Small intestine (tissue), 7 donors: ENCODE measurements around the gene HTR6. TPM values are rescaled to one million over a fixed set of nuclear protein-coding genes. Genes with fewer than 3 reads are reported as not detected.

Source experiments
- DNase-seq, 2 donors: peaks; one replicate each; pipeline versions ENCODE4 v3.0.0 to v3.0.0-alpha.2; 2013
- FAIRE-seq: peaks from 2 replicates; lab custom pipeline; 2012; peaks lifted over from hg19 to GRCh38; lab: Jason Lieb, UNC
- H3K27ac ChIP-seq, 3 donors: one replicate each; pipeline ENCODE4 v1.5.1; 2013; ENCODE audit warnings: low read length in 2 of 3, mild to moderate bottlenecking in 2 of 3, control low read depth in 1 of 3, inconsistent platforms in 1 of 3, low read depth in 1 of 3, moderate library complexity in 1 of 3
- H3K27me3 ChIP-seq, 3 donors: one replicate each; pipeline ENCODE4 v1.6.1; 2013; ENCODE audit warnings: low read length in 3 of 3, inconsistent platforms in 1 of 3; ENCODE audit not compliant: control insufficient read depth in 3 of 3, insufficient read depth in 3 of 3
- H3K36me3 ChIP-seq, 3 donors: one replicate each; pipeline ENCODE4 v1.6.1; 2013; ENCODE audit warnings: low read length in 3 of 3, inconsistent platforms in 1 of 3, low read depth in 1 of 3, mild to moderate bottlenecking in 1 of 3, moderate library complexity in 1 of 3; ENCODE audit not compliant: control insufficient read depth in 3 of 3, insufficient read depth in 2 of 3
- H3K4me1 ChIP-seq, 3 donors: one replicate each; pipeline ENCODE4 v1.6.1; 2013; ENCODE audit warnings: low read length in 2 of 3, inconsistent platforms in 1 of 3, low read depth in 1 of 3, mild to moderate bottlenecking in 1 of 3, moderate library complexity in 1 of 3; ENCODE audit not compliant: control insufficient read depth in 3 of 3, insufficient read depth in 2 of 3
- H3K4me3 ChIP-seq, 3 donors: one replicate each; pipeline ENCODE4 v1.5.1; 2013; ENCODE audit warnings: low read length in 3 of 3, control low read depth in 1 of 3, inconsistent platforms in 1 of 3, low read depth in 1 of 3, mild to moderate bottlenecking in 1 of 3, moderate library complexity in 1 of 3
- H3K9me3 ChIP-seq, 2 donors: one replicate each; pipeline ENCODE4 v1.6.1; 2013; ENCODE audit warnings: low read depth in 1 of 2, low read length in 1 of 2; ENCODE audit not compliant: control insufficient read depth in 2 of 2, insufficient read depth in 1 of 2
- WGBS, 3 donors: extraction: QIAGEN DNeasy Blood & Tissue Kit; methylation state at CpG; one replicate each; pipeline ENCODE4 v1.1.7; 2013; 5-methylcytosine and 5-hydroxymethylcytosine counted together
- polyA plus RNA-seq, 4 donors: library from polyadenylated mRNA; stranded (reverse) in 3 of 4; unstranded in 1 of 4; fragments of 200-250 nt in 3 of 4; fragments of 120-200 nt in 1 of 4; gene quantifications; one replicate each; pipeline versions ENCODE4 v1.2.1 to v1.2.3, GENCODE V29; 2013
- donor health status: healthy with polysubstance abuse.
- donor health status: control.
- donor health status: control.
- donor health status: Bipolar disorder and iron deficiency.
- donor health status: healthy.

Gene HTR6
- polyA plus RNA-seq, 4 donors, result 0.01 to 0.03 TPM; not detected in 2

DNA sequence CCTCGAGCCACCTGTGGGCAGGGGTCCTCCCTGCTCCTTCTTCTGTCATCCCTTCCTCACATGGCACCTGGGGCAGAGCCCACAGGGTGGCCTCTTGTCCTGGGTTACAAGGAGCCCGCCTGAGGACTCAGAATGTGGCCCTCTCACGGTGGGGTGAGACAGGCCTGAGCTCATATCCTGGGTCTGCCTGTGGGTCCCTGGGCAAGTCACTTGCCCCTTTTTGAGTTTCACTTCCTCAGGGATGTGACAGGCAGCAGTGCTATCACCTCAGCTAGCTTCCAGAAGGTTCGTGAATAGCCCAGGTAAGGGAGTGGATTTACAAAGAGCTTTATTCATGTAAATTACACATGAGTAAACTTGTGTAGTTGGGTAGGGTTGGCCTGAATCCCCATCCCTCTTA, 33.5 kb downstream of the HTR6 start:
- no peak overlapping the region for H3K4me3 ChIP-seq
- WGBS, 3 donors, result 86 to 95% (median 90%) methylated on average over 4 of the region's 4 CpGs
- H3K4me1 ChIP-seq, result no peaks in the 10 kb centered on the region
- no peak for DNase-seq
- H3K9me3 ChIP-seq, result no peaks in the 10 kb centered on the region
- H3K27me3 ChIP-seq, result no peaks in the 10 kb centered on the region
- no peak overlapping the region for H3K27ac ChIP-seq
- H3K36me3 ChIP-seq, result peaks cover 4 to 32% (median 11%) of the 10 kb centered on the region in 3 donors
- no peak for FAIRE-seq

- Histone ChIP-seq H3K4me3 (no peak overlapping the region), H3K27ac (no peak overlapping the region), H3K36me3 (peaks cover 2 to 19% (median 8%) of the 10 kb centered on the region in 3 donors), H3K4me1 (peaks cover 0 to 6% (median 0%) of the 10 kb centered on the region in 3 donors), H3K9me3 (no peaks in the 10 kb centered on the region), H3K27me3 (no peaks in the 10 kb centered on the region)
- FAIRE-seq (no peak), DNase-seq (no peak)
- 93 to 98% (median 94%) methylated on average over 14 of the region's 14 CpGs for WGBS, 3 donors
Measured at GRCh38 chr1:19700079-19700777, 35.6 kb downstream of the HTR6 start.

DNA sequence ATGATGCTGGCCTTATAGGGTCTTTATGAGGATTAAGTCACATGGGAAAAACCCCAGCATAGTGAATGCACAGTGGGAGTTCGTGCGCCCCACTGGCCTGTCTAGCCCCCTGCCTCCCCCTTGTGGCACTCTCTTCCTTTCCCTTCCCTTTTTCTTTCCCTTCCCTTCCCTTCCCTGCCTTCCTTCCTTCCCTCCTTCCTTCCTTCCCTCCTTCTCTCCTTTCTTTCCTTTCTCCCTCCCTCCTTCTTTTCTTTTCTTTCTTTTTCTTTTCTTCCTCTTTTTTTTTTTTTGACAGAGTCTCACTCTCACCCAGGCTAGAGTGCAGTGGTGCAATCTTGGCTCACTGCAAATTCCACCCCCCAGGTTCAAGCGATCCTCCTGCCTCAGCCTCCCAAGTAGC, 38.6 kb downstream of the HTR6 start:
- Histone ChIP-seq H3K27ac (no peak overlapping the region), H3K9me3 (no peaks in the 10 kb centered on the region), H3K36me3 (peaks cover 4 to 12% (median 8%) of the 10 kb centered on the region in 3 donors), H3K27me3 (no peaks in the 10 kb centered on the region), H3K4me3 (no peak overlapping the region), H3K4me1 (peaks cover 0 to 6% (median 0%) of the 10 kb centered on the region in 3 donors)
- no peak for DNase-seq
- FAIRE-seq, result no peak
- 94 to 100% (median 94%) methylated on average over 3 of the region's 3 CpGs for WGBS, 3 donors

- Histone ChIP-seq H3K27me3 (no peaks in the 10 kb centered on the region), H3K4me1 (peaks cover 0 to 6% (median 0%) of the 10 kb centered on the region in 3 donors), H3K27ac (no peak overlapping the region), H3K9me3 (no peaks in the 10 kb centered on the region), H3K36me3 (peaks cover 4 to 15% (median 11%) of the 10 kb centered on the region in 3 donors), H3K4me3 (no peak overlapping the region)
- WGBS, 3 donors, result 29 to 38% (median 32%) methylated on average over 19 of the region's 19 CpGs
- peak; percentile 65 to 79 for DNase-seq
- FAIRE-seq, result no peak
Measured at GRCh38 chr1:19704247-19705113, 39.8 kb downstream of the HTR6 start.

DNA sequence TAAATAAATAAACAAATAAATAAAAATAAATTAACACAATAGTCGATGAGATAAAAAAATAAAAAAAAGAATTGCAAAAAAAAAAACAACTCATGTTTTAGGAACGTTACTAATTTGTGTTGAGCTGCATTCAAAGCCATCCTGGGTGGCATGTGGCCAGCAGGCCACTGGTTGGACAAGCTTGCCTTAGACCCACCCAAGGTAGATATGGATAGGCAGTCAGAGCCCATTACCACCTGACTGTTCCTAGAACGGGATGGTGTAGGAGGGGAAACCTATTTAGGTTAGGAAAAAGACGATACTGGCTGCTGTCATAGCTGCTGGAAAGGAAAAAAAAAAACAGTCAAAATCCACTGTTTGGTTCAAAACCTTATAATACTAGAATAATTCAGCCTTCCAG, 40.8 kb downstream of the HTR6 start:
- Histone ChIP-seq H3K36me3 (peaks cover 4 to 10% (median 8%) of the 10 kb centered on the region in 3 donors), H3K9me3 (no peaks in the 10 kb centered on the region), H3K27me3 (no peaks in the 10 kb centered on the region), H3K27ac (no peak overlapping the region), H3K4me1 (peaks cover 0 to 6% (median 0%) of the 10 kb centered on the region in 3 donors), H3K4me3 (no peak overlapping the region)
- 82 to 89% (median 88%) methylated on average over 4 of the region's 4 CpGs for WGBS, 3 donors
- FAIRE-seq (no peak), DNase-seq (no peak)

DNA sequence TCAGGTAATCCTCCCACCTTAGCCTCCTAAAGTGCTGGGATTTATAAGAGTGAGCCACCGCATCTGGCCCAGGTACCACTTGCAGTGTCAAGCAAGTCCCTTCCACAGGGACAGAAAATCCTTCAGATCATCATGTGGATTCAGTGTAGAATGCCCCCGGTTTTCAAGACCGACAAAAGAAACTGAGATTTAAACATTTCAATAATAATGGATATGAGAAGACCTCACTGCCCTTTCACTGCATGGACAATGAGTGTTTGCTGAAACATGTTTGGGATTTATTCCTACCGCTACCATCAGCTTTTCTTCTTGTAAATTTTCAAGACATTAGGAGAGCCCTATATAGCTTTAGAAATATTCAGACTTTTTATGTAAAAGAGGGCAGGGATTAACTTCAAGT, 41.5 kb downstream of the HTR6 start:
- Histone ChIP-seq H3K36me3 (peaks cover 4 to 6% (median 5%) of the 10 kb centered on the region in 3 donors), H3K27ac (no peak overlapping the region), H3K27me3 (no peaks in the 10 kb centered on the region), H3K4me3 (no peak overlapping the region), H3K4me1 (peaks cover 0 to 6% (median 0%) of the 10 kb centered on the region in 3 donors), H3K9me3 (no peaks in the 10 kb centered on the region)
- 85 to 93% (median 92%) methylated on average over 4 of the region's 4 CpGs for WGBS, 3 donors
- DNase-seq (no peak), FAIRE-seq (no peak)

DNA sequence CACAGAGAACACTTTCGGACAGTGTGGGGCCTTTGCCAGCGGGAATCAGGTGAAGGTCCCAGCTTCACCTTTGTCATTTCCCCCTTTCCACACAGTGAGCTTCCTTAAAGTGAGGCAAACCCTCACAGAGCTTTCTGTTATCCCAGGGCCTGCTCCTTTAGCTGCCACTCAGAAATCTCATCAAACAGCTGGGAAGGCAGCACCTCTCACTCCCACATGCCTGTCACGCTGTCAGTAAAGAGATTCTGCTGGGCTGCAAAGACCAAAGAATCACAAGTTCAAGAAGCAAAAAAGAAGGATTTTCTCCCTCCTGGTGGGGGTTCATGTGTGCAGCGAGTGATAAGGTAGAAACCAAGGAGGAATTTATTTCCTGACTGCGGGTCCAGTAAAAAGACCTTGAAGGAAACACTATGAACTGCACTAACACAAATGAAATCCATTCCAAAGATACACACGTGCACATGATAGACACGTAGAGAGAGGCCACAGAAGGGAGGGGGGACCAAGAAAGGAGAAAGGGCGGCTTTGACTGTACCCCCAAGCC, 44.0 kb downstream of the HTR6 start:
- Histone ChIP-seq H3K27me3 (no peaks in the 10 kb centered on the region), H3K9me3 (no peaks in the 10 kb centered on the region), H3K4me3 (no peak overlapping the region), H3K4me1 (peaks cover 0 to 6% (median 0%) of the 10 kb centered on the region in 3 donors), H3K36me3 (peaks cover 6 to 11% (median 8%) of the 10 kb centered on the region in 3 donors), H3K27ac (no peak overlapping the region)
- DNase-seq, result no peak
- FAIRE-seq, result no peak
- 88 to 93% (median 93%) methylated on average over 8 of the region's 8 CpGs for WGBS, 3 donors

GRCh38 chr1:19709260-19709793, 44.7 kb downstream of the HTR6 start:
- Histone ChIP-seq H3K27ac (no peak overlapping the region), H3K4me1 (peaks cover 0 to 4% (median 0%) of the 10 kb centered on the region in 3 donors), H3K27me3 (no peaks in the 10 kb centered on the region), H3K4me3 (no peak overlapping the region), H3K36me3 (peaks cover 6 to 11% (median 8%) of the 10 kb centered on the region in 3 donors), H3K9me3 (no peaks in the 10 kb centered on the region)
- WGBS, 3 donors, result 79 to 89% (median 86%) methylated on average over 4 of the region's 4 CpGs
- FAIRE-seq, result no peak
- no peak for DNase-seq
